Activated T-helper 9 cell treated with anti-CD3 and anti-CD28 coated beads, Interleukin-2, amount 50 U/mL, for 16 hours (primary cell): ENCODE measurements around the gene DNAJB9.

ENCODE experiments used
- DNase-seq: peaks from one replicate; pipeline ENCODE4 v3.0.0-alpha.2; 2020; ENCODE audit warnings: low read depth

Gene DNAJB9

DNA sequence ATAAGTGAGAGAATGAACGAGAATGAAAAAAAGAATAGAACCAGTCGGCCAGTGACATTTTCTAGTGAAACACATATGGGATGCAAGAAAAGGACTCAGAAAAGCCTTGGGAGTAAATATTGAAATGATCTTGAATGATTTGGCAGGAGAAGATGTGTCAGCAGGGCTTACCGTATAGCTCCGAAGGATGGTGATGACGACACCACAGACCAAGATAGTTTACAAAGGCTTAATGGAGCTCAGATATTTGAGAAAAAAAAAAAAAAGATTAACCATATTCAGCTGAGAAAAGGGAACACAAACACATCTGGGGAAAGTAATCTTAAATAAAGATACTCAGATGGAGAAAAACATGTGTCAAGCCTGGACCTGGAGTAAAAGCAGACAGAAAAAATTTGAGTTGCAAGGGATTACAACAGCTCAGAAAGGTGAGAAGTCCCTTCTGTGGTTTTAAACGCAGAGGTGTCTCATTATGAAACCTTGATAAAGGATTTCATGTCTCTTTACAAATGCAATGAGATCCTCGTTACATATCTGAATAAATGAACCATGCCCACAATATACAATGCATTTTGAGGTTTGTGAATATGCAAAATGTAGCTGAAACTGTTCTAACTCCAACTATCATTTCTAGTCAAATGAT lies 36.0 kb downstream of the DNAJB9 start:
- DNase-seq = no peak

DNA sequence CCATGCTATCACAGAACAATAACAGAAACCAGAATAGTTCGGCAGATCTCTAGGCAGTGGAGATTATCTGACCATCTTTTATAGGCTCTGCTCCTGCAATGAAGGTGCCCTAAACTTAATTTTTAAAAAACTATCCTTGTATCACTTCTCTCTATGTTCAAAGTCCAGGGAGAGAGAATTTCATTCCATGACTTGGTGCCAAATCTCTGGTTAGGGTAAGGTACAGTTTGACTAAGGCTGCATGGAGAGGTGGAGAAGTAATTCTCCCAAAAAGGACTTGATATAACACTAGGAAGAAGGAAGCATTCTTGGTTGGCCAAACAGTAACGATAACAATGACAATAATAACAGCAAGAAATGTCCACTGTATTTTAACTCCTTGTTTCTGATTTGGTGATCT lies 40.0 kb downstream of the DNAJB9 start:
- no peak for DNase-seq

DNA sequence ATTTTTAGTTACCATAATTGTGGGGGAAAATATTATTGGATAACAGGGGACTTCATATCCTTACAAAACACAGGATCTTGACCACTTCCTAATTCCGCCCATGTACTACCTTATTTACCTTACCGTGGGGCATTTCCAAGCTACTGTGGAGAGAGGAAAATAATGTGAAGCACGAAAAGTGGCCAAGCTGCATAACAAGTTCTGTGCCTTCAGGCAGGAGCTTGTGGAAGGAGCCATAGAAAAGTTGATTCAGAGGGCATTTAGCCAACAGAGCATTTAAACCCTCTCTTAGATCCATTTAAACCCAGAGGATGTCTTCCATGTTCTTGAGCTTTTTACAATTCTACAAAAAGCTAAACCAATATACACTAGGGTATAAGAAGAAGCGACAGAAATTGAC lies 41.6 kb downstream of the DNAJB9 start:
- no peak for DNase-seq

DNA sequence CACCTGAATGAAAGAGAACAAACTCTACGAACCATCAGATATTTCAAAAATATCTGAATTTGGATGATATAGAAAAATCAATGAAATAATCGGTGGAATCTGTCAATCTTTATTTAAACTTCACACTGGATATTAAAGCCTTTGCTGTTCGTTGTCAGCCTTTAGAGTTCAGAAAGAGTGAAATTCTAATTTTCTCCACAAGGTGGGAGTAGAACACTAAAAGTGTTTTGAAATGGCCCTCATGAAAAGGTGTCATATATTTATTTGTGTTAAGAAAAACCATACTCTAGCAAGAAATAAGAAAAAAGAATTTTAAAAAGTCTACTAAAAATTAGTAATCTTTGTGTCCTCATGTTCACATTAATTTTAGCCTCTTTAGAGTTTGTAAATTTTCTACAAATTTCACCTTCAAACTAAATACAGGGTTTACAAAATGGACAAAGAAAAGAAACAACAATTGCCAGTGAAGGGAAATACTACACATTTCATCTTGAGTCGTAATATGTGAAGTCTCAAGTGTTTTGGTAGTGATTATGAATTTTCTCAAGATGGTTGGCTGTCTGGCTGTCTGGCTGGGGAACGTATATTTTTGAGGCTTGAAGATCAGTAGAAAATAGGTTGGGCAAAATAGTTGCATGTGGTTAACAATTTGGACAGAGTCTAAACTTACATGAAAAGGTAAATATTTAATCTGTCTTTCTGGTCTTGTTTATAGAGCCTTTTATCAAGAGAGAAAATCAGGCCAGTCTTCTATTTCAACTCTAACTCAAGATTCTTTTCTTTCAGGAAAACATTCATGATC lies 43.7 kb downstream of the DNAJB9 start:
- DNase-seq = no peak

DNA sequence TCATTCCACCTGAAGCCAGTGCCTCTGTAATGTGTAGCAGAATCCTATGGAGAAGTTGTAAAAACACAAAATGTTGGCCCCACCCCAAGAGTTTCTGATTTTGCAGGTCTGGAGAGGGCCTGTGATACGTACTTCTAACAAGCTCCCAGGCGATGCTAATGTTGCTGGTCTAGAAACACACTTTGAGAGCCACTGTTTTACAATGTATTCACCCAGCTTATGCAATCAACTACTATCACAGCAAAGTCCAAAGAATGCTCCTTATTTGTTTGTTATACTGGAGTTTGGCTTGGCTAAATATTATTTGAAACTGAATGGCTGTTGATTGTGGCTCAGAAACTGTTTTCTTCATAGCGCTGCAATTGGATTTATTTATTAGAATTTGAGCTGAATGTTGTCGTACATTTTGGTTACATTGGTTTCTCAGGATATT lies 44.3 kb downstream of the DNAJB9 start:
- no peak for DNase-seq

DNA sequence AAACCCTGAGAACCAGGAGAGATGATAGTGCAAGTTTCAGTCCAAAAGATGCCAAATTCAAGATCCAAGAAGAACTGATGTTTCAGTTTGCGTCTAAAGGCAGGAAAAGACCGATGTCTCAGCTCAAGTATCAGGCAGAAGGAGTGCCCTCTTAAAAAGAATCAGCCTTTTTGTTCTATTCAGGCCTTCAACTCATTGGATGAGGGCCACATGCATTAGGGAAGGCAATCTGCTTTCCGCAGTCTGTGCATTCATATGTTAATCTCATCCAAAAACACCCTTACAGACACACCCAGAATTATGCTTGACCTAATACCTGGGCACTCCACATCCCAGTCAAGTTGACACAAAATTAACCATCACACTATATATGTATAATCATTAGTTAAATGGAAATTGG lies 45.2 kb downstream of the DNAJB9 start:
- DNase-seq = no peak

DNA sequence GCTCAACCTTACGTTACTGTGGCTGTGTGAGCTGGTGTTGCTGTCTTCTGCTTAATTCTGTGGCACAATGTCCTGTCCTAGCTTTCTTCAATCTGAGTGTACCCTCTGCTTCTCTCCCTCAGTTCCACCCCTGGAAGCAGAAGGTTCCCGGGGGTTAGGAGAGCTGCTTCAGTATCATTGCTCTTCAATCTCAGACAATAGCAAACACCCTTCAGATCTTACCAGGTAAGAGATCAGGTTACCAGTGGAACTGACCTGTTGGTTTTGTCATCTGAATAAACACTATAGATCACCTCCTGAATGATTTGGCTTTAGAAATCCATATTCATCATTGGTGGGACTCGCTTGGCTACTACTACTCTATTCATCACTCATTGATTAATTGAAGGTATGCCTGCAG lies 48.4 kb downstream of the DNAJB9 start:
- no peak for DNase-seq

DNA sequence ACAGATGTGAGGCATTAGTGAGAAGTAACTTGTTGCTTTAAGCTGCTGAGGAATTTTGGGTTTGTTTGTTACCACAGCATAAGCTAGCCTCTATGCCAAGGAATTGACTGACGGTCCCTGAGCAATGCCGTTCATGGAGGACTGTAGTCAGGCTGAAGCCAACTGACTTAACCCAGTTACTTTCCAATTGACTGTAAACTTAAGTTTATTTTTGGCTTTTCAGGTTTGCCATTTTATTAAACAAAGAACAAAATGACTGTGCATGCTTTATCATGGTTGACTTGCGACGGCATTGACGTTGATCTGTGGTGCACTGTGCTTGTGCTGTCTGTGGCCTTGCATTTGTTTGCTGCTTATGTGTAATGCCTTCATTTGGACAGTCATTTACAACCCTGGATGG lies 53.5 kb downstream of the DNAJB9 start:
- no peak for DNase-seq
